Activated CD8-positive, alpha-beta memory T cell treated with anti-CD3 and anti-CD28 coated beads for 4 hours (primary cell): ENCODE measurements around the gene SYVN1.

Experiments
- DNase-seq, 2 donors: peaks; one replicate each; pipeline ENCODE4 v3.0.0-alpha.2; 2020; ENCODE audit warnings: low read depth in 2 of 2

SYVN1 gene

DNA sequence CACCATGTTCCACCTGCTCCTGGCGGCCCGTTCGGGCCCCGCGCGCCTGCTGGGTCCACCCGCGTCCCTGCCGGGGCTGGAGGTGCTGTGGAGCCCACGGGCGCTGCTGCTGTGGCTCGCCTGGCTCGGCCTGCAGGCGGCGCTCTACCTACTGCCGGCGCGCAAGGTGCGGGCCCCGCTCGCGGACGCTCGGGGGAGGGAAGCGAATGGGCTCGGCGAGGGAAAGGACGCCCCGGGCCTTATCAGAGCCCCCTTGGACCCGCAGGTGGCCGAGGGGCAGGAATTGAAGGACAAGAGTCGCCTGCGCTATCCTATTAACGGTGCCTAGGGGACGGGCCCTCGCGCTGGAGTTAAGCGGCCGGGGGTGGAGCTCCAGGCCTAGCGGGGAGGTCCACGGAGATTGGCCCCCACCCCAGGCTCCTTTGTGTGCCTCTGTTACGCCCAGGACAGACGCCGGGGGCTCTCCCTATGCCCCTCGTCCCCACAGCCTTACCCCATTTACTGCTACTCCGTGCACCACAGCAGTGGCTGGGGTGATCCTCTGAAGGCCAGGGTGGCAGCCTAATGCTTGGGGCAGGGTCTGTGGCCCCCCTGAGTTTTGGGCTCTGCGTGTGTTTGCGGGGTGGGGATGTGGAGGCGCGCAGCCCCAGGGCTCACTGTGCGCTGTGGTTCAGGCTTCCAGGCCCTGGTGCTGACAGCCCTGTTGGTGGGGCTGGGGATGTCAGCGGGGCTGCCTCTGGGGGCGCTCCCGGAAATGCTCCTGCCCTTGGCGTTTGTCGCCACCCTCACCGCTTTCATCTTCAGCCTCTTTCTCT is 21.6 kb downstream of the SYVN1 start:
- DNase-seq: peak; percentile 37 to 47

- peak; percentile 82 to 84 for DNase-seq
Observed at GRCh38 chr11:65111744-65112545, 22.4 kb downstream of the SYVN1 start, which contains the start of gene TM7SF2. TSS of gene TM7SF2 (plus strand) at chr11:65111872. CDS start at chr11:65112016, 144 bp downstream.

- DNase-seq: no peak
Observed at GRCh38 chr11:65111159-65111743, 23.1 kb downstream of the SYVN1 start.

DNA sequence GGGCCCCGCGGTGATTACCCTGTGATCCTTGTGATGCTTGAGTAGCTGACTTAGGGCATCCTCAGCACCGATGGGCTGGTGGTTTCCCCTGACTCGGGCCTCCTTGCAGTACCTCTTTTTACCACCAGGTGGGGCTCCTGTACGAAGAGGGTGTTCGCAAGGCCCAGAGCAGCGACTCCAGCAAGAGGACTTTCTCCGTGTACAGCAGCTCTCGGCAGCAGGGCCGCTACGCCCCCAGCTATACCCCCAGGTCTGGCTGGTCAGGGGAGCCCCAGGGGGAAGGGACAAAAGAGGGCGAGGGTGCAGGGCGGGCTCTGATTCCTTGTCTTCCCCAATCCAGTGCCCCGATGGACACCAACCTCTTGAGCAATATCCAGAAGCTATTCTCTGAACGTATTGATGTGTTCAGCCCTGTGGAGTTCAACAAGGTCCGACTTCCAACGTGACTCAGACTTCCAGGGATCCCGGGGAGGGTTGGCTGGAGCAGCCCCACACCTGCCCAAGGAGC is 23.9 kb downstream of the SYVN1 start:
- DNase-seq: peak; percentile 82 to 94

DNA sequence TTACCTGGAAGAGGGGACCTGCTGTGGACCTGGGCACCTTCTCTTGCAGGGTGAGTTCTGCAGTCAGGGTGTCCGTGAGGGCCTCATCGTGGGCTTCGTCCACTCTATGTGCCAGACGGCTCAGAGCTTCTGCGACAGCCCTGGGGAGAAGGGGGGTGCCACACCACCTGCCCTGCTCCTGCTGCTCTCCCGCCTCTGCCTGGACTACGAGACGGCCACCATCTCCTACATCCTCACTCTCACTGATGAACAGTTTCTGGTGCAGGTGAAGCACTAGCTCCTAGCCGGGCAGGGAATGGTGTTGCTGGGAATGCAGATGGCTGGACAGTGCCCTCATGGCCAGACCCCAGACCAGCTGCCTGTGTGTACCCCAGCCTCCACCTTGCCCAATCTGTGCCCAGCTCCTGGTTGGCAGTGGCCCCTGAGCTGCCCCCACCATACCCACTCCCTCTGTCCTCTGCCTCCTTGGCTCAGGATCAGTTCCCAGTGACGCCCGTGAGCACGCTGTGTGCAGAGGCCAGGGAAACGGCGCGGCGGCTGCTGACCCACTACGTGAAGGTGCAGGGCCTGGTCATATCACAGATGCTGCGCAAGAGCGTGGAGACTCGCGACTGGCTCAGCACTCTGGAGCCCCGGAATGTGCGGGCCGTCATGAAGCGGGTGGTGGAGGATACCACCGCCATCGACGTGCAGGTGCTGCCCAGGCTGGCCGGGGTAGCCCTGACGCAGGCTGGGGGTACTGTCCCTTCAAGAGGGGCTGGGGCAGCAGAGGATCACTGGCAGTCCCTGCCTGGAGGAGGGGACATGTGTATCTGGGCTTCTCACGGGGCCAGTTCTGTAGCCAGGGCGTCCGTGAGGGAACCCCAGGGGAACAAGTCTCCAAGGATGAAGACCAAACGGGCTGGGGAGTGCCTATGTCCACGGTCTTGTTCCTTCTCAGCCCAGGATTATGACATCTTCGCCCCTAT is 24.8 kb downstream of the SYVN1 start:
- no peak for DNase-seq

GRCh38 chr11:65108469-65109123 is 25.7 kb downstream of the SYVN1 start:
- no peak for DNase-seq

DNA sequence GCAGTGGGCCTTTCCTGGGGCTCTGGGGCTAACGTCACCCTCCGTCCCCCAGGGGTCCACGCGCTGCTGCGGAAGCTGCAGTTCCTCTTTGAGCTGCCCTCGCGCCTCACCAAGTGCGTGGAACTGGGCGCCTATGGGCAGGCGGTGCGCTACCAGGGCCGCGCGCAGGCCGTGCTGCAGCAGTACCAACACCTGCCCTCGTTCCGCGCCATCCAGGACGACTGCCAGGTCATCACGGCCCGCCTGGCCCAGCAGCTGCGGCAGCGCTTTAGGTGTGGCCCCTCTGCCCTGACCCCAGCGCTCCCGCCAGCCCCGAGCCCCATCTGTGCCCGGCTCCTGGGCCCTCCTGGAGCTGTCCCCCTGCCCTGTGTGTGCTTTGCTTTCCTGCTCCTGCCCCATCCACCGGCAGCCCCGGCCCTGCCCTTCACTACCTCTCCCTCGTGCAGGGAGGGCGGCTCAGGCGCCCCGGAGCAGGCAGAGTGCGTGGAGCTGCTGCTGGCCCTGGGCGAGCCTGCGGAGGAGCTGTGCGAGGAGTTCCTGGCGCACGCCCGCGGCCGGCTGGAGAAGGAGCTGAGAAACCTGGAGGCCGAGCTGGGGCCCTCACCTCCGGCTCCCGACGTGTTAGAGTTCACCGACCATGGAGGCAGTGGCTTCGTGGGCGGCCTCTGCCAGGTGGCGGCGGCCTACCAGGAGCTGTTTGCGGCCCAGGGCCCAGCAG is 26.4 kb downstream of the SYVN1 start:
- DNase-seq: no peak

- DNase-seq: no peak
Observed at GRCh38 chr11:65107078-65107477, 27.2 kb downstream of the SYVN1 start.

GRCh38 chr11:65104628-65105027 is 29.7 kb downstream of the SYVN1 start:
- DNase-seq: no peak

DNA sequence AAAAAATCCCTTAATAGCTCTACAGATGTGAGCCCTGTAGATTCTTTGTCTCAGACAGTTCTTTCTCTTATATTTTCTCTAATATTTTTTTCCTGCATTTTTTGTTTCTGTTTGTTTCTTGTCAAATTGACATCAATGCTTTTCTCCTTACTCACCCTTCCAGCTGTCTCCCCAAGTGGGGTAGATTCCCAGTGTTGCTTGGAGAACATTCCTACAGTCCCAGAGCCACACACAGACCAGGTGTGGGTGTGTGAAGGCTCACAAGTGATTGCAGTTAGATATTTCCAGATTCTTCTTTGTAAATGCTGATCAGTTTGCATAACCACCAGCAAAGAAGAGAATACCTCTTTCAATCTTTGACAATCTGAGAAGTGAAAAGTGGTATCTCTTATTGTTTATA is 30.8 kb downstream of the SYVN1 start:
- no peak for DNase-seq

DNA sequence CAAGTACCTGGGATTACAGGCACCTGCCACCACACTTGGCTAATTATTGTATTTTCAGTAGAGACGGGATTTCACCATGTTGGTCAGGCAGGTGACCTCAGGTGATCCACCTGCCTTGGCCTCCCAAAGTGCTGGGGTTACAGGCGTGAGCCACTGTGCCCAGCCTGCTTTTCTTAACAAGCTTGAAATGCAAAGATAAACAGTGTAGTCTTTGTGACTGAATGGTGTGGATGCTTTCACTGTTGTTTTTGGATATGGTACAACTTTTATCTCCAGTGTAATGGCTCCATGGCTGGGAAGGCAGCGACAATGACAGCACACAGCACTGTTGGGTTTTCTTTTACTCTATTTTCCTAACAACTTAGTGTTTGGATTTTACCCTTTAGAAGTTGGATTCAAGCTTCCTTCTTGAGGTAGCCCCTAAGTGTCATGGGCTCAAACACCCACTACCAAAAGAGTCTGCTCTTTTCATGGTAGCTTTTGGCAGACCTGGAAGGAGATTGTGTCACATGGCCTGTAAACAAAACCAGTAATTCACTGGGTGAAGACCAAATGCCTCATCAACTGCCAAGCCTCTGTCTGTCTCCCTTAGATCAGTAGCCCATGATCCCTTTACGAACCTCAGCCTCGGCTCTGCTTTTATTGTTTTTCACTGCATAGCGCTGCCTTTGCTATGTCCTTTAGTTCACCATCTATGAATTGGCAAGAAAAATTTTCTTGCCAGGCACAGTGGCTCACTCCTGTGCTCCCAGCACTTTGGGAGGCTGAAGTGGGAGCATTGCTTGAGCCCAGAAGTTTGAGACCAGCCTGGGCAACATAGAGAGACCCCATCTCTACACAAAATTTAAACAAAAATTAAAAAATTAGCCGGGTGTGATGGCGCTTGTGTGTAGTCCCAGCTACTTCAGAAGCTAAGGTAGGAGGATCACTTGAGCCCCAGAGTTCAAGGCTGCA is 31.9 kb downstream of the SYVN1 start:
- no peak for DNase-seq

- DNase-seq: no peak
Observed at GRCh38 chr11:65100674-65101350, 33.5 kb downstream of the SYVN1 start.

DNA sequence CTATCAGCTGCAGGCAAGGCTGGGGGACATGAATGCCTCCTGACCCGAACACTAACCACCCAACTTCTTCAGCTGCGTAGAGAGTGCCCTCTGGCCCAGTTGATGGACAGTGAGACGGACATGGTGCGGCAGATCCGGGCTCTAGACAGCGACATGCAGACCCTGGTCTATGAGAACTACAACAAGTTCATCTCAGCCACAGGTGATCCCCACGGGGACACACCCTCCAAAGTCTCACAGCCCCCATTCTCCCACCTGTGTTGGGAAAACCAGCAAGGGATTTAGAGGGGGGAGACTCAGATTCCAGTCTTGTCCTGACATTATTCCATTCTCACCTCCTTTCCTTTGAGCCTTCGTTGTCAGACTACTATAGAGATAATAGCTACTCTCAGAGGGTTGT is 37.4 kb downstream of the SYVN1 start:
- no peak for DNase-seq

DNA sequence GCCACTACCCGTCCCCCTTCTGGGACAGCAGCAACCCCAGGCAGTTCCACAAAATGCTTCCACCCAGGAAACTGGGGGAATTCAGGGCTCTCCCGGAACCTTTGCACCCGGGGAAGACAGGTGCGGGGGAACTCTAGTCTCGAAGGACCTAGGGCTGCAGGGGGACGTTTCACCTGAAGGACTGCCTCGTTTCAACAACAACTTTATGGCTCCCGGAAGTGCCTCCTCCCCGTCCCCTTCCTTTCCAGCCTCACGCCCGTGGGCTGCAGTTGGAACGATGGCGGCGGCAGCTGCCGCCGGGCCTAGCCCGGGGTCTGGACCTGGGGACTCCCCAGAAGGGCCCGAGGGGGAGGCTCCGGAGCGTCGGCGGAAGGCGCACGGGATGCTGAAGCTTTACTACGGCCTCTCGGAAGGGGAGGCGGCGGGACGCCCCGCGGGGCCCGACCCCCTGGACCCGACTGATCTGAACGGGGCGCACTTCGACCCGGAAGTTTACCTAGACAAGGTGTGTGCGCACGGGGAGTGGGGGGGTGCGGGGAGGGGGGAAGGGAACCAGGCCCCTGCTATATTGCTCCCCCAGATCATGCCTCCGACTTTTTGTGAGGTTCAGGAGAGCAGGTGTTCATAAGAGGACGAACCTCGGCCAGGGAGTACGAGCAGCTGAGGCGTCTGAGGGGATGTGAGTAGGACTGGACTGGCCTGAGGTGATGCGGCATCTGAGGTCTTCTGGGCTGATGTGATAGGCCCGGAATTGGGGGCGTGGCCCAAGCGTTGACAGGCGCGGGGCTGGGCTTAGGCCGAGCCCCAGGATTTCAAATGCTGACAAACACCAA is 38.1 kb downstream of the SYVN1 start, which contains the start of gene VPS51:
VPS51 (plus strand) TSS at position 241 of the 833 bp plus-strand sequence; CDS start at position 278, 37 bp downstream.
- peak; percentile 67 to 73 for DNase-seq

DNA sequence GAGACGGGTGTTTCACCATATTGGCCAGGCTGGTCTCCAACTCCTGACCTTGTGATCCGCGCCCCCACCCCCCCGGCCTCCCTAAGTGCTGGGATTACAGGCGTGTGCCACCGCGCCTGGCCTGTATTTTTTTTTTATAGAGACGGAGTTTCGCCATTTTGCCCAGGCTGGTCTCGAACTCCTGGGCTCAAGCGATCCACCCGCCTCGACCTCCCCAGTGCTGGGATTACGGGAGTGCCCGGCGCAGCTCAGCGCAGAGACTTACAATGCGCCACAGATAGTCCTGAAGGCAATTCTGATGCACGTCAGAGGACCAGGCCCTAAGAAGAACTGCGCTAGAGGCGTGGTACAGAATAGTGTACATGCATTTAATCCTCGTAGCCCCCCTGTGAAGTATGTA is 38.9 kb downstream of the SYVN1 start:
- no peak for DNase-seq

DNA sequence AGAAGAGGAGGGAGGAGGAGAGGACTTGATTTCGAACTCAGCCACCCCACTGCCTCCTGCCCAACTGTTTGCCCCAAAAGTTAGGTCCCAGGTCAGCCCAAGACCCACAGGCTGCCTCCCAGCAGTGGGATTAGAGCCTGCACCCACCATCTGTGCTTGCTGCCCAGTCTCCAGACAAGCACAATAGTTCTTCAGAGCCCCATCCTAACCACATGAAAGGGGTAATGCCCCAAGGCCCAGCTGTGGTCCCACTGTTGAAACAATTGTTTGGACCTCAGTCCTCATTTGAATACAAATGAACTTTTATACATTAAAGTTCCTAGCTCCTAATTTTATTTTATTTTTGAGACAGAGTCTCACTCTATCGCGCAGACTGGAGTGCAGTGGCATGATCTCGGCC is 43.7 kb downstream of the SYVN1 start:
- DNase-seq: no peak

DNA sequence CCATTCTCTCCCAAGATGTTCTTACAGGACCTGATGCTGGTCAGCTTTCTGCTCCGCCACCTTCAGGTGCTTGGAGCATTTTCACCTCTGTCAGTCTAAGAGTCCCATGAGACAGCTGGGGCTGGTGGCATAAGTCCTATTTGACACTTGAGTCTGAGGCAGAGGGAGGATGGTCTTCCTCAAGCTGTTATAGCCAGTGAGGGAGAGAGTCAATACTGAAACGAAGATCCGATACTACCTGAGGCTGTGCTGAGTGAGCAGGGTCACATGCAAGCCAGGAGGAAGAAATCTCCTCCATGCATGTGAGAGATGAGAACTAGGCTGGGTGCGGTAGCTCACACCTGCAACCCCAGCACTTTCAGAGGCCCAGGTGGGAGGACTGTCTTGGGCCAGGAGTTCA is 44.7 kb downstream of the SYVN1 start:
- no peak for DNase-seq
